ENCODE results near the gene FAM98B.

Gene FAM98B

GRCh38 chr15:38496151-38496550 is 42.2 kb downstream of the FAM98B start:
- TF ChIP-seq BACH2 (CRISPR knock-in tag; IDR thresholded peaks at IDR 0.05; ENCODE audit: borderline replicate concordance) (no peak), ARNTL (CRISPR knock-in tag; IDR thresholded peaks at IDR 0.05; ENCODE audit: borderline replicate concordance, low read depth) (no peak)
- ATAC-seq = no peak

GRCh38 chr15:38499651-38500050 is 45.7 kb downstream of the FAM98B start:
- no peak for TF ChIP-seq CSDC2 (CRISPR knock-in tag; IDR thresholded peaks at IDR 0.05)
- no peak for TF ChIP-seq CREB5 (CRISPR knock-in tag; IDR thresholded peaks at IDR 0.05; ENCODE audit: low read depth)
- TF ChIP-seq OSR1 (CRISPR knock-in tag; IDR thresholded peaks at IDR 0.05) = no peak
- TF ChIP-seq CSRNP3 (CRISPR knock-in tag; IDR thresholded peaks at IDR 0.05) = no peak
- TF ChIP-seq ZNF70 (CRISPR knock-in tag; IDR thresholded peaks at IDR 0.05) = no peak
- no peak for TF ChIP-seq ISL1 (CRISPR knock-in tag; IDR thresholded peaks at IDR 0.05)
- TF ChIP-seq ESRRG (CRISPR knock-in tag; IDR thresholded peaks at IDR 0.05) = no peak
- no peak for TF ChIP-seq TCF4 (CRISPR knock-in tag; IDR thresholded peaks at IDR 0.05; ENCODE audit: borderline replicate concordance)
- TF ChIP-seq GLIS3 (CRISPR knock-in tag; IDR thresholded peaks at IDR 0.05) = no peak
- no peak for TF ChIP-seq ARNTL (CRISPR knock-in tag; IDR thresholded peaks at IDR 0.05; ENCODE audit: borderline replicate concordance, low read depth)
- TF ChIP-seq PATZ1 (CRISPR knock-in tag; IDR thresholded peaks at IDR 0.05; ENCODE audit: borderline replicate concordance) = no peak
- TF ChIP-seq BACH2 (CRISPR knock-in tag; IDR thresholded peaks at IDR 0.05; ENCODE audit: borderline replicate concordance) = no peak
- TF ChIP-seq ZFP30 (CRISPR knock-in tag; IDR thresholded peaks at IDR 0.05) = no peak
- TF ChIP-seq ZNF565 (CRISPR knock-in tag; conservative IDR thresholded peaks at IDR 0.05; ENCODE audit: low read depth) = no peak
- TF ChIP-seq RARB (CRISPR knock-in tag; IDR thresholded peaks at IDR 0.05) = no peak
- no peak for TF ChIP-seq TSHZ2 (CRISPR knock-in tag; IDR thresholded peaks at IDR 0.05)
- TF ChIP-seq TOX (CRISPR knock-in tag; IDR thresholded peaks at IDR 0.05; ENCODE audit: borderline replicate concordance) = no peak
- TF ChIP-seq PPARA (CRISPR knock-in tag; IDR thresholded peaks at IDR 0.05; ENCODE audit: borderline replicate concordance) = no peak
- TF ChIP-seq POU6F1 (CRISPR knock-in tag; IDR thresholded peaks at IDR 0.05; ENCODE audit: borderline replicate concordance, low read depth) = no peak
- no peak for ATAC-seq

GRCh38 chr15:38503496-38503895 is 49.6 kb downstream of the FAM98B start:
- TF ChIP-seq GLIS3 (CRISPR knock-in tag; IDR thresholded peaks at IDR 0.05) = no peak
- TF ChIP-seq TCF4 (CRISPR knock-in tag; IDR thresholded peaks at IDR 0.05; ENCODE audit: borderline replicate concordance) = no peak
- no peak for TF ChIP-seq ARNTL (CRISPR knock-in tag; IDR thresholded peaks at IDR 0.05; ENCODE audit: borderline replicate concordance, low read depth)
- no peak for TF ChIP-seq ZFP30 (CRISPR knock-in tag; IDR thresholded peaks at IDR 0.05)
- no peak for TF ChIP-seq SNAI2 (CRISPR knock-in tag; IDR thresholded peaks at IDR 0.05)
- TF ChIP-seq TSHZ2 (CRISPR knock-in tag; IDR thresholded peaks at IDR 0.05) = no peak
- TF ChIP-seq CREB5 (CRISPR knock-in tag; IDR thresholded peaks at IDR 0.05; ENCODE audit: low read depth) = no peak
- no peak for TF ChIP-seq PATZ1 (CRISPR knock-in tag; IDR thresholded peaks at IDR 0.05; ENCODE audit: borderline replicate concordance)
- TF ChIP-seq ZNF8 (CRISPR knock-in tag; IDR thresholded peaks at IDR 0.05) = no peak
- no peak for TF ChIP-seq ZNF565 (CRISPR knock-in tag; conservative IDR thresholded peaks at IDR 0.05; ENCODE audit: low read depth)
- TF ChIP-seq BACH2 (CRISPR knock-in tag; IDR thresholded peaks at IDR 0.05; ENCODE audit: borderline replicate concordance) = no peak
- no peak for TF ChIP-seq PPARA (CRISPR knock-in tag; IDR thresholded peaks at IDR 0.05; ENCODE audit: borderline replicate concordance)
- TF ChIP-seq ISL1 (CRISPR knock-in tag; IDR thresholded peaks at IDR 0.05) = no peak
- TF ChIP-seq ZNF70 (CRISPR knock-in tag; IDR thresholded peaks at IDR 0.05) = no peak
- TF ChIP-seq TOX (CRISPR knock-in tag; IDR thresholded peaks at IDR 0.05; ENCODE audit: borderline replicate concordance) = no peak
- ATAC-seq = no peak
